Body of pancreas (tissue), 4 donors: ENCODE measurements around the gene SF3B3. TPM values are rescaled to one million over a fixed set of nuclear protein-coding genes. Genes with fewer than 3 reads are reported as not detected.

Experiments
- ATAC-seq: fragments of 150-250 bp; one replicate; pipeline ENCODE4 v1.9.1; 2016
- DNase-seq, 4 donors: peaks; one replicate each; pipeline ENCODE4 v3.0.0-alpha.2; 2019
- H3K27ac ChIP-seq, 4 donors: fragments of 200-600 bp; sonication (generic); 1 replicate in 3 of 4; 2 replicates in 1 of 4; pipeline versions ENCODE4 v1.5.1 to v1.6.1; 2016 to 2019; ENCODE audit warnings: mild to moderate bottlenecking in 1 of 4, mixed read lengths in 1 of 4, moderate library complexity in 1 of 4
- H3K27me3 ChIP-seq, 2 donors: fragments of 200-600 bp; sonication (generic); one replicate each; pipeline ENCODE4 v1.6.0; 2016; ENCODE audit warnings: mild to moderate bottlenecking in 1 of 2
- H3K36me3 ChIP-seq, 2 donors: fragments of 200-600 bp; sonication (generic); replicated peaks in 1 of 2; 2 replicates each; pipeline ENCODE4 v1.5.1; 2016; ENCODE audit warnings: low read depth in 2 of 2; ENCODE audit not compliant: insufficient read depth in 1 of 2
- H3K4me1 ChIP-seq: fragments of 200-600 bp; sonication (generic); one replicate; pipeline ENCODE4 v1.6.0; 2016
- H3K4me3 ChIP-seq, 2 donors: fragments of 200-600 bp; sonication (generic); 1 replicate in 1 of 2; 2 replicates in 1 of 2; pipeline ENCODE4 v1.5.1; 2016 to 2019
- H3K9me3 ChIP-seq, 3 donors: fragments of 200-600 bp; sonication (generic); 1 replicate in 2 of 3; 2 replicates in 1 of 3; pipeline ENCODE4 v1.5.1; 2016
- POLR2A ChIP-seq, 3 donors: fragments of 450-650 bp; IDR thresholded peaks; one replicate each; pipeline ENCODE4 v1.6.1; 2016; ENCODE audit warnings: antibody characterized with exemption in 3 of 3, mild to moderate bottlenecking in 2 of 3
- WGBS, 2 donors: methylation state at CpG; one replicate each; pipeline ENCODE4 v1.1.5; 2017; 5-methylcytosine and 5-hydroxymethylcytosine counted together
- intact Hi-C: fragments of 100-400 bp; cut with DNase I; formaldehyde crosslinking; loops from one replicate; pipeline ENCODE4 v1.15.1; 2023
- total RNA-seq, 2 donors: library from RNA; depleted of rRNA; stranded (reverse); fragments of >200 nt; gene quantifications; one replicate each; pipeline ENCODE4 v1.1.0, GENCODE V29; 2016
- TF ChIP-seq, protein P1 (sequence below), 7 experiments: fragments of 450-650 bp in 4 of 7; fragments of 200-600 bp in 3 of 7; sonication (generic) in 3 of 7; IDR thresholded peaks; one replicate each; pipeline ENCODE4 v1.5.1; 2016 to 2019; ENCODE audit warnings: antibody characterized with exemption in 7 of 7

Gene SF3B3
- total RNA-seq, 2 donors from 2014 or later = 47.5 to 53.4 TPM

- H3K4me3 ChIP-seq = no peak overlapping the region
- 75 to 80% methylated on average over 5 of the region's 5 CpGs for WGBS, 2 donors
- ATAC-seq = no peak
Measured at GRCh38 chr16:70482624-70483023, 41.0 kb upstream of the SF3B3 start.

GRCh38 chr16:70483426-70483825 is 40.2 kb upstream of the SF3B3 start:
- DNase-seq (no peak), ATAC-seq (no peak)
- Histone ChIP-seq H3K4me3 (no peak overlapping the region), H3K4me1 (no peaks in the 10 kb centered on the region), H3K9me3 (no peaks in the 10 kb centered on the region), H3K27me3 (no peaks in the 10 kb centered on the region), H3K27ac (no peak overlapping the region), H3K36me3 (peaks cover 0 to 27% of the 10 kb centered on the region in 2 donors)
- TF ChIP-seq POLR2A (IDR thresholded peaks at IDR 0.05) = no peak
- TF ChIP-seq, protein P1, sequence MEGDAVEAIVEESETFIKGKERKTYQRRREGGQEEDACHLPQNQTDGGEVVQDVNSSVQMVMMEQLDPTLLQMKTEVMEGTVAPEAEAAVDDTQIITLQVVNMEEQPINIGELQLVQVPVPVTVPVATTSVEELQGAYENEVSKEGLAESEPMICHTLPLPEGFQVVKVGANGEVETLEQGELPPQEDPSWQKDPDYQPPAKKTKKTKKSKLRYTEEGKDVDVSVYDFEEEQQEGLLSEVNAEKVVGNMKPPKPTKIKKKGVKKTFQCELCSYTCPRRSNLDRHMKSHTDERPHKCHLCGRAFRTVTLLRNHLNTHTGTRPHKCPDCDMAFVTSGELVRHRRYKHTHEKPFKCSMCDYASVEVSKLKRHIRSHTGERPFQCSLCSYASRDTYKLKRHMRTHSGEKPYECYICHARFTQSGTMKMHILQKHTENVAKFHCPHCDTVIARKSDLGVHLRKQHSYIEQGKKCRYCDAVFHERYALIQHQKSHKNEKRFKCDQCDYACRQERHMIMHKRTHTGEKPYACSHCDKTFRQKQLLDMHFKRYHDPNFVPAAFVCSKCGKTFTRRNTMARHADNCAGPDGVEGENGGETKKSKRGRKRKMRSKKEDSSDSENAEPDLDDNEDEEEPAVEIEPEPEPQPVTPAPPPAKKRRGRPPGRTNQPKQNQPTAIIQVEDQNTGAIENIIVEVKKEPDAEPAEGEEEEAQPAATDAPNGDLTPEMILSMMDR (IDR thresholded peaks at IDR 0.05) = no peak
- intact Hi-C loops = no loop called here
- WGBS, 2 donors = 81 to 87% methylated on average over 5 of the region's 5 CpGs

More at GRCh38 chr16:70482624-70483023, 41.0 kb upstream of the SF3B3 start:
- Histone ChIP-seq H3K36me3 (peaks cover 0 to 29% of the 10 kb centered on the region in 2 donors), H3K27ac (no peak overlapping the region), H3K4me1 (no peaks in the 10 kb centered on the region), H3K27me3 (no peaks in the 10 kb centered on the region), H3K9me3 (no peaks in the 10 kb centered on the region)
- DNase-seq = no peak
- intact Hi-C loops = no loop called here
- TF ChIP-seq, protein P1 (IDR thresholded peaks at IDR 0.05) = no peak
- TF ChIP-seq POLR2A (IDR thresholded peaks at IDR 0.05) = no peak

DNA sequence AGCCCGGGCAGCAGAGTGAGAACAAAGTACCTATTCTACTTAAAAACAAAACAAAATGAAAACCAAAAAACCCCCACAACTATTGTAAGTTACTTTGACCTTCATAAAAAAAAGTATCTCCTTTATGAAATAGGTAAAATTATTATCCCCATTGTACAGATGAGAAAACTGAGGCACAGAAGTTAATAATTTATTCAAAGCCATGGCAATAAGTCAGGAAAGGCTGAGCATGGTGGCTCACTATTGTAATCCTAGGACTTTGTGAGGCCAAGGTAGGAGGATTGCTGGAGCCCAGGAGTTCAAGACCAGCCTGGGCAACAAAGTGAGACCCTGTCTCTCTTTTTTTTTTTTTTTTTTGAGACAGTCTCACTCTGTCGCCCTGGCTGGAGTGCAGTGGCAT is 38.7 kb upstream of the SF3B3 start:
- peaks cover 0 to 20% of the 10 kb centered on the region in 2 donors for H3K36me3 ChIP-seq
- no peak for DNase-seq
- WGBS, 2 donors = 88 to 97% methylated on average over 2 of the region's 2 CpGs

DNA sequence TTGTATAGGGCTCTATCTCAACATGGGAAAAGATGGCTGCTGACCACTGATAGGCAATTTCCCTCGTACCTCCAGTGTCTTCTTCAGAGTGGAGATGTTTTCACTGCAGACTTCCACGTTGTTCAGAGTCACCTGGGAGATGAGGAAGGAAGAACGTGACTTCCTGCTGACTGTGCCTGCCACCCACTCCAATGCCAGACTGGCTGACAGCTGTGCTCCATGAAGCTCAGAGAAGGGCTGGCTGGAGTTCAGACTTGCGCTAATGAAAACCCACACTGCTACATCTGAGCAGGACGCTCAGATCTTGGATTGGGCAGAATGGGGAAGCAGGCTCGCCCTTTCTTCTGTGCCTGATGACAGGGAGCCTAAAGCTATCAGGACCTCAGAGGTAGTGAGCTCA is 33.4 kb upstream of the SF3B3 start:
- intact Hi-C loops = no loop called here
- Histone ChIP-seq H3K27ac (no peak overlapping the region), H3K4me3 (no peak overlapping the region), H3K4me1 (no peaks in the 10 kb centered on the region), H3K36me3 (peaks cover 0 to 2% of the 10 kb centered on the region in 2 donors), H3K27me3 (no peaks in the 10 kb centered on the region), H3K9me3 (no peaks in the 10 kb centered on the region)
- TF ChIP-seq POLR2A (IDR thresholded peaks at IDR 0.05) = no peak
- TF ChIP-seq, protein P1 (IDR thresholded peaks at IDR 0.05) = no peak
- DNase-seq (peak in 2 of 4 donors; percentile 23 to 30), ATAC-seq (no peak)
- 71 to 88% methylated on average over 2 to 6 of the region's 6 CpGs for WGBS, 2 donors

More for the DNA sequence above, 38.7 kb upstream of the SF3B3 start:
- Histone ChIP-seq H3K4me3 (no peak overlapping the region), H3K27ac (no peak overlapping the region), H3K4me1 (no peaks in the 10 kb centered on the region), H3K27me3 (no peaks in the 10 kb centered on the region), H3K9me3 (no peaks in the 10 kb centered on the region)
- intact Hi-C loops = no loop called here
- no peak for TF ChIP-seq POLR2A (IDR thresholded peaks at IDR 0.05)
- TF ChIP-seq, protein P1 (IDR thresholded peaks at IDR 0.05) = no peak
- no peak for ATAC-seq

GRCh38 chr16:70493802-70494201 is 29.8 kb upstream of the SF3B3 start:
- no peaks in the 10 kb centered on the region for H3K9me3 ChIP-seq
- H3K27me3 ChIP-seq = no peaks in the 10 kb centered on the region
- H3K27ac ChIP-seq = no peak overlapping the region
- TF ChIP-seq POLR2A (IDR thresholded peaks at IDR 0.05) = no peak
- TF ChIP-seq, protein P1 (IDR thresholded peaks at IDR 0.05) = no peak
- DNase-seq (no peak), ATAC-seq (no peak)
- H3K4me3 ChIP-seq = no peak overlapping the region
- WGBS, 2 donors = 89 to 92% methylated on average over 2 to 3 of the region's 3 CpGs
- no peaks in the 10 kb centered on the region for H3K4me1 ChIP-seq
- intact Hi-C loops = no loop called here
- H3K36me3 ChIP-seq = peaks cover 0 to 28% of the 10 kb centered on the region in 2 donors
